ENCODE measurements around the gene TXN. TPM values are rescaled to one million over a fixed set of nuclear protein-coding genes. Genes with fewer than 3 reads are reported as not detected.

The TXN gene
- total and polyA plus RNA-seq, 10 of the 15 experiments (the other 5 are each of a cell fraction or from before 2014, with no cell fraction given), result 309 to 2,304 (median 650) TPM

- no peak for TF ChIP-seq ETV6 (conservative IDR thresholded peaks at IDR 0.05 in 1 of 2, IDR thresholded peaks at IDR 0.05 in 1 of 2; ENCODE audit: borderline replicate concordance in 1 of 2, low read depth in 1 of 2)
- TF ChIP-seq RB1 (IDR thresholded peaks at IDR 0.05; ENCODE audit: borderline replicate concordance), result no peak
- TF ChIP-seq ZNF687 (IDR thresholded peaks at IDR 0.05), result no peak
- TF ChIP-seq ZZZ3 (IDR thresholded peaks at IDR 0.05; ENCODE audit: control insufficient read depth, insufficient read length, low read depth), result no peak
- TF ChIP-seq ZSCAN29 (IDR thresholded peaks at IDR 0.05), result no peak
- TF ChIP-seq DPF2 (IDR thresholded peaks at IDR 0.05), result no peak
- no peak for TF ChIP-seq IRF4 (IDR thresholded peaks at IDR 0.05; ENCODE audit: low read depth, low read length)
- no peak for TF ChIP-seq JUND (IDR thresholded peaks at IDR 0.05; ENCODE audit: low read depth, low read length)
- no peak for TF ChIP-seq MAX (IDR thresholded peaks at IDR 0.05; ENCODE audit: low read depth, low read length)
These were observed 11.7 kb downstream of the TXN start (continued) for GRCh38 chr9:110244616-110245015.

- POLR2A ChIA-PET, result no interaction called here
- no TSS peak for BruUV-seq (replicated peaks)
These were observed 14.4 kb downstream of the TXN start for GRCh38 chr9:110241858-110242321.

More at GRCh38 chr9:110241858-110242321, 14.4 kb downstream of the TXN start:
- Histone ChIP-seq H3K27me3 (replicated peaks in 1 of 2; ENCODE audit: control insufficient read depth in 2 of 2, insufficient read depth in 2 of 2, low read length in 1 of 2) (no peaks in the 10 kb centered on the region), H3K79me2 (ENCODE audit: control insufficient read depth, insufficient read depth, low read length) (peaks cover 4% of the 10 kb centered on the region), H3K4me2 (ENCODE audit: control insufficient read depth, insufficient read depth) (no peak overlapping the region), H3K9me3 (replicated peaks; ENCODE audit: control insufficient read depth, insufficient read depth, low read length) (no peaks in the 10 kb centered on the region), H3K4me3 (no peak overlapping the region), H3K36me3 (ENCODE audit: control insufficient read depth in 2 of 2, insufficient read depth in 2 of 2, low read length in 1 of 2) (peaks cover 4 to 19% of the 10 kb centered on the region in 2 experiments), H3K4me1 (ENCODE audit: control insufficient read depth, insufficient read depth, low read length) (no peaks in the 10 kb centered on the region), H3K27ac (ENCODE audit: control insufficient read depth, insufficient read depth) (no peak overlapping the region), H3K9ac (ENCODE audit: control insufficient read depth, insufficient read depth, low read length) (no peak overlapping the region), H4K20me1 (ENCODE audit: control insufficient read depth, insufficient read depth) (no peaks in the 10 kb centered on the region), H2AFZ (ENCODE audit: control insufficient read depth, low read depth, low read length) (no peak overlapping the region)
- in situ Hi-C loops (cut with MboI), result no loop called here
- WGBS (ENCODE audit: insufficient coverage, insufficient replicate concordance, low lambda C conversion rate, missing lambda C conversion rate), result 100% methylated on average over 1 of the region's 1 CpG
- ChIA-PET SMC1A (ENCODE audit: uncharacterized antibody, unreplicated experiment) (no interaction called here), RAD21 (ENCODE audit: unreplicated experiment) (no interaction called here), CTCF (interaction anchor here (1.2 kb wide), 1 partner anchor 30 kb away, joined by 3 read pairs; no protein-coding TSS in a partner anchor)
- intact Hi-C loops (cut with micrococcal nuclease; ENCODE audit: unreplicated experiment), result no loop called here
- TF ChIP-seq YY1 (IDR thresholded peaks at IDR 0.05; ENCODE audit: low read depth, low read length) (no peak), POLR2A (IDR thresholded peaks at IDR 0.05; ENCODE audit: low read depth, low read length) (peak; percentile 43; the same call in 1 of the 2 replicates), SIN3A (IDR thresholded peaks at IDR 0.05; ENCODE audit: low read depth, low read length) (no peak), KAT2A (conservative IDR thresholded peaks at IDR 0.05; ENCODE audit: control insufficient read depth, low read depth, low read length) (no peak), HCFC1 (IDR thresholded peaks at IDR 0.05; ENCODE audit: low read length) (no peak), MXI1 (IDR thresholded peaks at IDR 0.05; ENCODE audit: low read depth, low read length) (no peak), POLR2AphosphoS5 (IDR thresholded peaks at IDR 0.05; ENCODE audit: low read length) (peak; percentile 57), IKZF2 (IDR thresholded peaks at IDR 0.05) (no peak), NFXL1 (IDR thresholded peaks at IDR 0.05; ENCODE audit: borderline replicate concordance) (no peak)
- FAIRE-seq (no peak), DNase-seq (ENCODE audit: low read depth, low spot score) (no peak), ATAC-seq (peak; percentile 50)
